Brain microvascular endothelial cell (primary cell): ENCODE results near the gene MTHFS.

Source experiments
- DNase-seq: peaks from one replicate; pipeline ENCODE4 v3.0.0-alpha.2; 2020
- H3K27ac ChIP-seq: fragments of 250-450 bp; sonication (Bioruptor Pico); 2 replicates; pipeline ENCODE4 v1.5.1; 2020; ENCODE audit warnings: mild to moderate bottlenecking, moderate library complexity
- H3K27me3 ChIP-seq: fragments of 250-450 bp; sonication (Bioruptor Pico); replicated peaks from 2 replicates; pipeline ENCODE4 v1.5.1; 2020; ENCODE audit warnings: mild to moderate bottlenecking
- H3K36me3 ChIP-seq: fragments of 250-450 bp; sonication (Bioruptor Pico); replicated peaks from 2 replicates; pipeline ENCODE4 v1.5.1; 2020; ENCODE audit warnings: mild to moderate bottlenecking
- H3K4me3 ChIP-seq: 2 replicates; pipeline ENCODE4 v1.5.1; 2011; ENCODE audit warnings: low read depth, mild to moderate bottlenecking, control low read depth, low read length, moderate library complexity
- CTCF ChIP-seq: IDR thresholded peaks from 2 replicates; pipeline ENCODE4 v1.5.1; 2011; ENCODE audit warnings: low read depth, mild to moderate bottlenecking, moderate library complexity, low read length, control low read depth, inconsistent platforms; ENCODE audit errors: missing control alignments
- in situ Hi-C: cut with HindIII; loops from 2 replicates; pipeline ENCODE4 v1.10.0; 2017; ENCODE audit warnings: low sequenced_read_pairs, low pct_ligation_motif_present

Gene MTHFS

GRCh38 chr15:79886124-79886523, 10.7 kb downstream of the MTHFS start:
- H3K36me3 ChIP-seq: peaks cover 2% of the 10 kb centered on the region
- H3K27me3 ChIP-seq: no peaks in the 10 kb centered on the region
- in situ Hi-C loops: loop anchor here (25.0 kb wide), 1 partner anchor 276 kb away; the partner anchor contains the start of gene FAH
- H3K4me3 ChIP-seq: no peak overlapping the region
- H3K27ac ChIP-seq: no peak overlapping the region
- no peak for DNase-seq
- no peak for TF ChIP-seq CTCF

- in situ Hi-C loops: loop anchor here (25.0 kb wide), 1 partner anchor 278 kb away; the partner anchor contains the start of gene FAH
- no peak for TF ChIP-seq CTCF
- H3K27ac ChIP-seq: no peak overlapping the region
- no peak for DNase-seq
- no peaks in the 10 kb centered on the region for H3K27me3 ChIP-seq
- H3K4me3 ChIP-seq: no peak overlapping the region
- peaks cover 2% of the 10 kb centered on the region for H3K36me3 ChIP-seq
These were observed 12.6 kb downstream of the MTHFS start for GRCh38 chr15:79884204-79884596.

- in situ Hi-C loops: loop anchor here (25.0 kb wide), 1 partner anchor 279 kb away; the partner anchor contains the start of gene FAH
- Histone ChIP-seq H3K27ac (no peak overlapping the region), H3K36me3 (no peaks in the 10 kb centered on the region), H3K27me3 (no peaks in the 10 kb centered on the region), H3K4me3 (no peak overlapping the region)
- no peak for TF ChIP-seq CTCF
- no peak for DNase-seq
These were observed 13.1 kb downstream of the MTHFS start for GRCh38 chr15:79883579-79884203.

GRCh38 chr15:79881668-79882067, 15.1 kb downstream of the MTHFS start:
- peaks cover 4% of the 10 kb centered on the region for H3K36me3 ChIP-seq
- no peak for TF ChIP-seq CTCF
- H3K27me3 ChIP-seq: no peaks in the 10 kb centered on the region
- H3K27ac ChIP-seq: no peak overlapping the region
- H3K4me3 ChIP-seq: no peak overlapping the region
- in situ Hi-C loops: loop anchor here (25.0 kb wide), 1 partner anchor 281 kb away; the partner anchor contains the start of gene FAH
- no peak for DNase-seq

- no peak for DNase-seq
- Histone ChIP-seq H3K27me3 (no peaks in the 10 kb centered on the region), H3K4me3 (no peak overlapping the region), H3K36me3 (peaks cover 4% of the 10 kb centered on the region), H3K27ac (no peak overlapping the region)
- in situ Hi-C loops: loop anchor here (25.0 kb wide), 1 partner anchor 281 kb away; the partner anchor contains the start of gene FAH
- no peak for TF ChIP-seq CTCF
These were observed 15.6 kb downstream of the MTHFS start for GRCh38 chr15:79881254-79881653.
